Adipose tissue (tissue), 3 donors: ENCODE measurements around the gene CCNY. TPM values are rescaled to one million over a fixed set of nuclear protein-coding genes. Genes with fewer than 3 reads are reported as not detected.

ENCODE experiments used
- H3K27ac ChIP-seq: one replicate; pipeline ENCODE4 v1.5.1; 2013; ENCODE audit warnings: low read depth, low read length
- WGBS, 3 donors: extraction: QIAGEN DNeasy Blood & Tissue Kit; methylation state at CpG; one replicate each; pipeline ENCODE4 v1.1.7; 2013; 5-methylcytosine and 5-hydroxymethylcytosine counted together
- polyA plus RNA-seq, 3 donors: library from polyadenylated mRNA; stranded (reverse); fragments of 200-250 nt; gene quantifications; one replicate each; pipeline ENCODE4 v1.2.3, GENCODE V29; 2013
- donor health status: healthy with polysubstance abuse.
- donor health status: Bipolar disorder and iron deficiency.
- donor health status: healthy.

The CCNY gene
- polyA plus RNA-seq, 3 donors: 14.0 to 38.6 (median 24.6) TPM

GRCh38 chr10:35480142-35480541 lies 143.8 kb downstream of the CCNY start:
- 94 to 96% (median 94%) methylated on average over 9 of the region's 9 CpGs for WGBS, 3 donors
- H3K27ac ChIP-seq: no peak overlapping the region

DNA sequence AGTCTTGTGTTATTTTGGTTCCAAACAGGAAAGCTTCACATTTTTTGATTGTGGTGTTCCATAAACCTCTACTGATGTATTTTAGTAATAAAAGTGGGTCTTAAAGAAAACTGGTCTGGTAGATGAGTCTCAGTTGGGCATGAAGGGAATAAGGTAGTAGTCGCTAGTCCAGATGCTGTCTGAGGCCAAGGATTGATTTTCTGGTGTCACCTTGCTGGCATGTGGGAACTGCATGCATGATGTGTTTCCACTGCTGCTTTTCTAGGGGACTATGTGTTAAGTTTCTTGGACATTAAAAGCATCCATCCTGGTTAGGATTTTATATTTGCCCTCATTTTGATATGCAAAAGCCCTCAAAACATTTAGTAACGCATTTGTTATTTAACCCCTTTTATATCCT lies 145.1 kb downstream of the CCNY start:
- 75 to 95% (median 84%) methylated on average over 2 of the region's 2 CpGs for WGBS, 3 donors
- no peak overlapping the region for H3K27ac ChIP-seq

DNA sequence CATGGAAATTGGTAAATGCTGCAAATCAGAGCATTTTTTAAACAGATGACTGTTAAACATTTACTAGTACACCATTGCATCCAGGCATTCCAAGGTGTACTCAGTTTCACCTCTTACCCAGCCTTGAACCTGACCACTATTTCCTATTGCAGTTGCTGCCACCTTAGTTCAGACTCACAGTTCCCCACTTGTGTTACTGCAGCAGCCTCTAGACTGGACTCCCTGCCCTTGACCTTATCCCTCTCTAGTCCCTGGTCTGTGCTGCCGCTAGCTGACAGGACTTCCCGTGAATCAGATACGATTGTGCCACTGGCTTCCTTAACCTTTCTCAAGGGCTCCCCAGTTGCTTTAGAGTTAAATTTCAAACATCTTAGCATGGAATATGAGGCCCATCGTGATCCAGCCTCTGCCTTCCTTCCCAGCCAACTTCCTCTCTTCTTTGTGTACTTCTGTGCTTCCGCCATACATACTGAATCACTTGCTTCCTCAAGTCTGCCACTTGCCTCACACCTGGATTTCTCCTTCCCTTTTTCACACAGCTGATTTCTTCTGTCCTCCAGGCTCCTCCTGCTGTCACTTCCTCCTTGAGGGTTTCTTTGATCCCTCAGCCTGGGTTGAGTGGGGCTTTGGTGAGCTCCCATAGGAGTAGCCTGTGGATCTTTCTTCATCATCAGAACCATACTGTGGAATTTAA lies 150.1 kb downstream of the CCNY start:
- no peak overlapping the region for H3K27ac ChIP-seq
- WGBS, 3 donors: 57 to 65% (median 59%) methylated on average over 5 of the region's 5 CpGs

GRCh38 chr10:35487336-35488034 lies 151.2 kb downstream of the CCNY start:
- no peak overlapping the region for H3K27ac ChIP-seq
- 72 to 92% (median 77%) methylated on average over 5 of the region's 5 CpGs for WGBS, 3 donors

GRCh38 chr10:35488228-35488627 lies 151.9 kb downstream of the CCNY start:
- WGBS, 3 donors: 83 to 90% (median 84%) methylated on average over 9 of the region's 9 CpGs
- H3K27ac ChIP-seq: no peak overlapping the region

DNA sequence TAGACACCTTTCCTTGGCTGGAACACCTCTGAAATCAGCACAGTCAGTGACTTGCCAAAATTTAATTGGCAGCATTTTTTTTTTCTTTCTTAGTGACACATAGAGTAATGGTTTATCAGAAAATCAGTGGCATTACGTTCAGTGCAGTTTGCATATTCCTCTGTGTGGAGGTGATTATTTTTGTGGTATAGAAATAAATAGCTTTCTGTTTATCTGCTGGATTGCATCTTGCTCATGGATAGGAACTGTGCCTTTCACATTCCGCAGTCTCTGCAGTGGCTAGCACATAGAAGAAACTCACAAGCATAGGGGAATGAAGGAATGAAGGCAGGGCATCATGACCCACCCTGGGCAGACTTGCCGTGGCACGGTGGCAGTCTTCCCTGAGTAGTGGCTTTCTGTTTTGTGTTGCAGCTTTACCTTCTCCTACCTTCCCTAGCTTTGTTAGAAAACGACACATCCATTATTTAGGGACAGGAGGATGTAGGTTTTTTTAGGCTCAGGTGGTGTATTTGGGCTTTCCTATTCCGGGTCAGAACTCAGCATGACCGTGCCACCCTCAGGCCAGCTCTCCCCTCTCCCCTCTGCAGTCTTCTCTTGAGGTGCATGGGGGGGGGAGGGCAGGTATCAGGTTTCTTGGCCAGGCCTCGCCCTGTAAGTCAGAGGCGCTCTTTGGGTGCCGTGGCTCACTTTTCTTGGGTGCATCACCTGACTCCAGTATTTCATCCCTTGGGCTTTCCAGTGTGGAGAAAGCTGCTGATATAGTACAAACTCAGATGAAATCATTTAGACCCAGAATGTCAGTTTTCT lies 156.3 kb downstream of the CCNY start:
- 74 to 88% (median 81%) methylated on average over 10 of the region's 10 CpGs for WGBS, 3 donors
- no peak overlapping the region for H3K27ac ChIP-seq

- H3K27ac ChIP-seq: no peak overlapping the region
- WGBS, 3 donors: 61 to 88% (median 83%) methylated on average over 9 of the region's 9 CpGs
These were observed 157.1 kb downstream of the CCNY start for GRCh38 chr10:35493196-35494118.

DNA sequence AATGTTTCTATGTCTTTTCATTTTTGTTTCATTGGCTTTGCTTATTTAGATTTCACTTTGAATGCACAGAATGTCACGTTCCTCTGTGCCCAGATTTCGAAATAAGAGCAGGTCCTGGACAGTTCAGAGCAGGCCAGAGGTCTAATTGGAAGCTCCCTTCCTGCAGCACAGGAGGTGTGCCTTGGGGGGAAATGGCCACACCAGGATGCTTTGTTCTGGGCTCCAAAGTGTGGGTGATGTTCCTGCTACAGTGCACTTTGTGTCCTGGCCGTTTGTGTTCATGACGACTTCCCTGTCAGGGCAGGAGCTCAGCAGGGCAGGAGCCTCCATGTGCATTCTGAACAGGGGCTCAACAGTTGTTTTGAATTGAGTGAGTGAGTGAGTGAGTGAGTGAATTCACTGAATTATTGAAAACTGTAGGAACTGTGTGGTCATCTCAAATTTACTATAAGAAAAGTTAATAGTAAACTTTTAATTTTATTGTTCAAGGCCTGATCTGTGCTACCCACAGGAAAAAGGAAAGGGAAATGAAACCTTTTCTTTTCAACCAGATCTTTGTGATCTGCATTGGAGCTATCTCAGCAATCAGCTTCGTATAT lies 159.3 kb downstream of the CCNY start:
- no peak overlapping the region for H3K27ac ChIP-seq
- WGBS, 3 donors: 34 to 52% (median 36%) methylated on average over 5 of the region's 5 CpGs

GRCh38 chr10:35497909-35498308 lies 161.6 kb downstream of the CCNY start:
- 90 to 98% (median 92%) methylated on average over 3 of the region's 3 CpGs for WGBS, 3 donors

DNA sequence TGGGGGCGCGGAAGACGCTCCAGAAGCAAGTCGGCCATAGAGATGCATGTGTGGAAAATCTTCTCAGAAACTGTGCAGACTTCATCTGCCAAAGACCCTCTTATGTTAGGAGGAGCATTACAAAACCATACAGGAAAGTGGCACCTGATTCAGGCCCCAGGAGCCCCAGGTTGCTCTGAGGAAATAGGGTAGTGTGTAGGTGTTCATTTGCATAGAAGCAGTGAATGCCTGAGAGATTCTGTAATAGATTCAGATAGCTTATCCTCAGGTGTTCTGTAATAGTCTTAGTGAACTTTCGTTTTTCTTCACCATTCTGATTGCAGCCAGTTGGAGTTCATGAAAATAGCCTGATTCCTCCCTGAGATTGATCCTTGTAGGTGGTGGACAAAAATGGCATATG lies 162.4 kb downstream of the CCNY start:
- H3K27ac ChIP-seq: no peak overlapping the region
- WGBS, 3 donors: 93 to 95% (median 94%) methylated on average over 5 of the region's 5 CpGs

More at GRCh38 chr10:35497909-35498308, 161.6 kb downstream of the CCNY start:
- no peak overlapping the region for H3K27ac ChIP-seq

DNA sequence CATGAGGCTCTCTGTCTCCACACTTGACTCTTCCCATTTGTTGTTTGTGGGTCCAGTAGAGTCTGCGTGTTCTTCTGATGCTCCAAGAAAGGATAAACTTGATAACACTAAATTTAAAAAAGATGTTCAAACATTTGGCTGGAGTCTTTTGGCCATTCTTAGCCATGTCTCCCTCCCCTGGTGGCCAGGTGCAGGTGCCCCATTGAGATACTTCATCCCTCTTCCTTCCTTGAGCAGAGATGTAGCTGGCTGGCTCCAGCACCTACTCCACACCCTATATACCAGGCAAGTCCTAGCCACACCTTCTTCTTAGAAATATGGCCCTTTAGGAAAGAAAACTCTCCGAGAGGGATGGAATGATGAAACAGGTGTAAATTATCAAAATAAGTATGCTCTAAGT lies 165.6 kb downstream of the CCNY start:
- no peak overlapping the region for H3K27ac ChIP-seq
- WGBS, 3 donors: 90 to 96% (median 94%) methylated on average over 2 of the region's 2 CpGs

GRCh38 chr10:35502692-35503091 lies 166.4 kb downstream of the CCNY start:
- no peak overlapping the region for H3K27ac ChIP-seq
- WGBS, 3 donors: 91 to 94% (median 93%) methylated on average over 4 of the region's 4 CpGs

DNA sequence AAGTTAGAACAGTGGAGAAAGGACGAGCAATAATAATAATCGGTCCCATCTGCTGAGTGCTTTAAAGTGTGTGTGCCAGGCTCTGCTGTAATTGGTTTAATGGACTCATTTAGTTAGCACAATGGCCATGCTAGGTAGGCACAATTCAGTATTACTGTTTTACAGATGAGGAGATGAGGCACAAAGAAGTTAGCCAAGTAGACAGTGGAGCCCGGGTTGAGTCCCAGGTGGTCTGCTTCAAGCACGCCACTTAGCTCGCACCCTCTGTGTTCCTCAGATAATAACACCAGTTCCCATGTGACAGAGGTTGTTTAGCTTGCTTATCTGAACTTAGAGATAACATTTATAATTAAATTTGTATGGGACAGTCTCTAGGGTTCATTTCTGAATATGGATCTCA lies 167.3 kb downstream of the CCNY start:
- H3K27ac ChIP-seq: no peak overlapping the region
- 60 to 93% (median 90%) methylated on average over 5 of the region's 5 CpGs for WGBS, 3 donors

DNA sequence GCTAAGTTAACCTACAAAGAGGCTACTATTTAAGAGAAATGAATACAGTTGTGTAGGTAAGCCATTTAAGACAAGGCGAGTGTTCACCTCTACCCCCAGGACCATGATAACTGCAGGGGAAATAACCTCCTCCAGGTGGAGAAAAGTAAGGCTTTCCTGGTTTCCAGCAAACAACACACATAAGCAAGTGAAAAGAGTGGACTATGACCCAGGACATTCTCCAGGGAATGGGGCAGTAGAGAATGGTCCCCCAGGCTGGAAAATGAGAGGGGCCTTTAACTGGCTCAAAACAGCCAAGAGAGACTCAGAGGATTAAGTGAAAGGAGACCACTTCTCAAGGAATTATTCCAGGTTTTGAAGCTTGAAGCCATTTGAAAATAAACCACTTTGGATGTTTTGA lies 167.8 kb downstream of the CCNY start:
- H3K27ac ChIP-seq: no peak overlapping the region
- 95 to 98% (median 97%) methylated on average over 1 of the region's 1 CpG for WGBS, 3 donors

DNA sequence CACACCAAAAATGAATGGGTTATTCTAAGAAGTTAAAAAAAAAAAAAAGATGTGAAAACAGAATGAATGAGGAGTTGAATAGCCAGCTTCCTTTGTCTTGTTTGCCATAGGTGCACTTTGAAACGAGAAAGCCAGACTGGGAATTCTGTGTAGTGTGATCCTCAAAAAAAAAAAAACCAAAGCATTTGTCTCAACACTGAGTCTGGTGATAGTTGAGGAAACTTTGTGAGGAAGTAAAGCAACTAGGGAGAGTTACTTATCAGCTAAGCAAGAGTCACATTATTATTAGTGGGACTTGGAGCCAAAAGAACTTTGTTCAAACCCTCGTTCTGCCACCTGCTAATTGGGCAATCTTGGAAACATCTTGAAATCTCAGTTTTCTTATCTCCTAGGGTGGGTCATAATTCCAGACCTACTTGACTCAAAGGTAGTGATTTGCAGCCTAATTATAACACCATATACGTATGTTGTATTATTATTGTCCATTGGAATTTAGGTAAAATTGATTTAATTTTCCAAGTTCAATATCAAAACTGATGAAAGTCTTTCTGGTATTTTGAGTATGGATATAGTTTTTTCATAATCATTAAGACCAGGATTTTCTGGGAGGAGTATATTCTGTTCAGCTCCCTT lies 169.0 kb downstream of the CCNY start:
- no peak overlapping the region for H3K27ac ChIP-seq
- WGBS, 3 donors: 79 to 82% (median 82%) methylated on average over 3 of the region's 3 CpGs

GRCh38 chr10:35506741-35507140 lies 170.4 kb downstream of the CCNY start:
- no peak overlapping the region for H3K27ac ChIP-seq

DNA sequence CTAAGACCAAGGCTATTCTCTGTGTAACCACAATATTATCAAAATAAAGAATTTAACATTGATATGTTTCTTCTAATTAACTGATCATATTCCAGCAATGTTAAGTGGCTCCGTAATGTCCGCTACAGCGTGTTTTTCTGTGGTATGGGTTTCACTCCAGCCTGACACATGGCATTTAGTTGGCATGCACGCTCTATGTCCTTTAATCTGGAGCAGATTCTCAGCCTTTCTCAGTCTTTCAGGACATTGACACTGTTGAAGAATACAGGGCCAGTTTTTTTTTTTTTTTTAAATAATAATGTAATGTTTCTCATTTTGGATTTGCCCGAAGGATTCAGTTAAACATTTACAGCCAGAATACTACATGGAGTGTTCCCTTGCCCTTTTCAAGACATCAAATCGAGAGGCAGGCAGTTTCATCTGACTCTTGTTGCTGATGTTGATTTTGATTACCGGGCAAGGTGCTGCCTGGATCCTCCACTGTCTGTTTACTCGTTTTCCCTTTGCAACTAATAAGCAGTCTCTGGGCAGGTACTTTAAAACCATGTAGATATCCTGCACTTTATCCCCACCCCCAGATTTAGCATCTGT lies 171.3 kb downstream of the CCNY start:
- 85 to 96% (median 92%) methylated on average over 8 of the region's 8 CpGs for WGBS, 3 donors
- no peak overlapping the region for H3K27ac ChIP-seq
